Sciatic nerve (tissue), 2 donors: ENCODE measurements around the gene NUDCD3. TPM values are rescaled to one million over a fixed set of nuclear protein-coding genes. Genes with fewer than 3 reads are reported as not detected.

Source experiments
- ATAC-seq: fragments of 200-7000 bp; cut with Tn5 transposase; one replicate; pipeline ENCODE4 v1.9.1; 2020; ENCODE audit warnings: mild to moderate bottlenecking, moderate library complexity
- DNase-seq: peaks from one replicate; pipeline ENCODE4 v3.0.0-alpha.2; 2020; ENCODE audit warnings: low spot score
- intact Hi-C: fragments of 100-400 bp; cut with DNase I; formaldehyde crosslinking; loops from one replicate; pipeline ENCODE4 v1.14.2; 2022
- total RNA-seq: library from RNA; stranded (reverse); fragmentation: NEBNext Ultra II Directional; extraction: Animal tissue kit (Norgen Biotek cat#: 25700); gene quantifications from one replicate; pipeline ENCODE4 v1.2.1, GENCODE V29; 2021
- donor health status: DM: no; HTN: no; CAD: no.
- donor health status: DM: no; HTN: no; CAD: no.

NUDCD3 gene
- total RNA-seq, 1 donor from 2014 or later = 101 TPM

- ATAC-seq = no peak
- intact Hi-C loops = no loop called here
- DNase-seq = no peak
Observed at GRCh38 chr7:44463169-44463808, 27.2 kb downstream of the NUDCD3 start.

- intact Hi-C loops = no loop called here
- DNase-seq = no peak
- ATAC-seq = no peak
Observed at GRCh38 chr7:44461387-44461786, 29.1 kb downstream of the NUDCD3 start.

GRCh38 chr7:44460325-44460724, 30.1 kb downstream of the NUDCD3 start:
- intact Hi-C loops = no loop called here
- DNase-seq (no peak), ATAC-seq (no peak)

- DNase-seq (no peak), ATAC-seq (no peak)
- intact Hi-C loops = no loop called here
Observed at GRCh38 chr7:44455155-44455554, 35.3 kb downstream of the NUDCD3 start.

GRCh38 chr7:44454348-44454747, 36.1 kb downstream of the NUDCD3 start:
- intact Hi-C loops = no loop called here
- no peak for DNase-seq

GRCh38 chr7:44451123-44451522, 39.3 kb downstream of the NUDCD3 start:
- intact Hi-C loops = no loop called here
- ATAC-seq (no peak), DNase-seq (no peak)

More at GRCh38 chr7:44454348-44454747, 36.1 kb downstream of the NUDCD3 start:
- ATAC-seq = no peak

GRCh38 chr7:44449584-44449928, 40.9 kb downstream of the NUDCD3 start:
- intact Hi-C loops = no loop called here
- ATAC-seq (no peak), DNase-seq (no peak)

- intact Hi-C loops = no loop called here
- ATAC-seq (no peak), DNase-seq (no peak)
Observed at GRCh38 chr7:44448922-44449583, 41.4 kb downstream of the NUDCD3 start.

GRCh38 chr7:44447874-44448425, 42.5 kb downstream of the NUDCD3 start:
- ATAC-seq = no peak
- DNase-seq = no peak
- intact Hi-C loops = no loop called here

GRCh38 chr7:44445986-44446671, 44.3 kb downstream of the NUDCD3 start:
- intact Hi-C loops = no loop called here
- DNase-seq (no peak), ATAC-seq (peak; percentile 51)

GRCh38 chr7:44441079-44441478, 49.4 kb downstream of the NUDCD3 start:
- intact Hi-C loops = no loop called here

GRCh38 chr7:44440577-44441078, 49.8 kb downstream of the NUDCD3 start:
- ATAC-seq (no peak), DNase-seq (no peak)
- intact Hi-C loops = no loop called here

More at GRCh38 chr7:44441079-44441478, 49.4 kb downstream of the NUDCD3 start:
- DNase-seq (no peak), ATAC-seq (no peak)

GRCh38 chr7:44439926-44440325, 50.5 kb downstream of the NUDCD3 start:
- ATAC-seq (no peak), DNase-seq (no peak)
- intact Hi-C loops = no loop called here

- no peak for ATAC-seq
- no peak for DNase-seq
- intact Hi-C loops = no loop called here
Observed at GRCh38 chr7:44438816-44439215, 51.6 kb downstream of the NUDCD3 start.

- intact Hi-C loops = no loop called here
- DNase-seq (no peak), ATAC-seq (no peak)
Observed at GRCh38 chr7:44434201-44434600, 56.3 kb downstream of the NUDCD3 start.

GRCh38 chr7:44433255-44434022, 57.0 kb downstream of the NUDCD3 start:
- ATAC-seq (no peak), DNase-seq (no peak)
- intact Hi-C loops = no loop called here

- DNase-seq = no peak
- no peak for ATAC-seq
- intact Hi-C loops = no loop called here
Observed at GRCh38 chr7:44432381-44432977, 58.0 kb downstream of the NUDCD3 start.

- ATAC-seq = no peak
- no peak for DNase-seq
- intact Hi-C loops = no loop called here
Observed at GRCh38 chr7:44431091-44431608, 59.3 kb downstream of the NUDCD3 start.

GRCh38 chr7:44430054-44430453, 60.4 kb downstream of the NUDCD3 start:
- intact Hi-C loops = no loop called here
- DNase-seq = no peak
- ATAC-seq = no peak
